Measurements from ENCODE around the gene LEKR1. TPM values are rescaled to one million over a fixed set of nuclear protein-coding genes. Genes with fewer than 3 reads are reported as not detected.

LEKR1 gene
- total RNA-seq, 1 experiment from 2014 or later = 0.90 TPM

GRCh38 chr3:157030712-157031111, 204.6 kb downstream of the LEKR1 start:
- no TSS peak for BruUV-seq (replicated peaks)
- no peak for DNase-seq (ENCODE audit: low spot score)
- CTCF ChIA-PET = no interaction called here
- intact Hi-C loops (cut with micrococcal nuclease; ENCODE audit: unreplicated experiment) = no loop called here
- POLR2A ChIA-PET (ENCODE audit: low non-redundant PET) = interaction anchor here (0.6 kb wide), 1 partner anchor 1204 kb away, joined by 3 read pairs; no protein-coding TSS in a partner anchor
- Histone ChIP-seq H3K4me3 (ENCODE audit: low read depth, low read length, poor library complexity, severe bottlenecking) (no peak overlapping the region), H3K36me3 (ENCODE audit: insufficient read depth, low read length, poor library complexity, severe bottlenecking) (no peaks in the 10 kb centered on the region), H3K4me1 (ENCODE audit: insufficient read depth, low read length, poor library complexity, severe bottlenecking) (peaks cover 6% of the 10 kb centered on the region), H3K27me3 (replicated peaks; ENCODE audit: insufficient read depth, low read depth, low read length, poor library complexity) (no peaks in the 10 kb centered on the region), H3K9me3 (ENCODE audit: low read depth, low read length, poor library complexity, severe bottlenecking) (no peaks in the 10 kb centered on the region), H3K27ac (ENCODE audit: low read depth, low read length, poor library complexity, severe bottlenecking) (no peak overlapping the region)
- TF ChIP-seq EZH2 (IDR thresholded peaks at IDR 0.05; ENCODE audit: borderline replicate concordance, low read depth, low read length, poor library complexity, severe bottlenecking) (no peak), CTCF (conservative IDR thresholded peaks at IDR 0.05; ENCODE audit: low read depth, low read length) (no peak)

- TF ChIP-seq CTCF (conservative IDR thresholded peaks at IDR 0.05; ENCODE audit: low read depth, low read length) = no peak
- no peak for TF ChIP-seq EZH2 (IDR thresholded peaks at IDR 0.05; ENCODE audit: borderline replicate concordance, low read depth, low read length, poor library complexity, severe bottlenecking)
- POLR2A ChIA-PET (ENCODE audit: low non-redundant PET) = no interaction called here
- no peak for DNase-seq (ENCODE audit: low spot score)
- Histone ChIP-seq H3K36me3 (ENCODE audit: insufficient read depth, low read length, poor library complexity, severe bottlenecking) (no peaks in the 10 kb centered on the region), H3K27ac (ENCODE audit: low read depth, low read length, poor library complexity, severe bottlenecking) (no peak overlapping the region), H3K9me3 (ENCODE audit: low read depth, low read length, poor library complexity, severe bottlenecking) (no peaks in the 10 kb centered on the region), H3K4me3 (ENCODE audit: low read depth, low read length, poor library complexity, severe bottlenecking) (no peak overlapping the region), H3K27me3 (replicated peaks; ENCODE audit: insufficient read depth, low read depth, low read length, poor library complexity) (no peaks in the 10 kb centered on the region), H3K4me1 (ENCODE audit: insufficient read depth, low read length, poor library complexity, severe bottlenecking) (peaks cover 6% of the 10 kb centered on the region)
- BruUV-seq (replicated peaks) = no TSS peak
- CTCF ChIA-PET = no interaction called here
- intact Hi-C loops (cut with micrococcal nuclease; ENCODE audit: unreplicated experiment) = no loop called here
Measured at GRCh38 chr3:157033001-157033400, 206.8 kb downstream of the LEKR1 start.

- Histone ChIP-seq H3K4me3 (ENCODE audit: low read depth, low read length, poor library complexity, severe bottlenecking) (no peak overlapping the region), H3K27ac (ENCODE audit: low read depth, low read length, poor library complexity, severe bottlenecking) (no peak overlapping the region), H3K27me3 (replicated peaks; ENCODE audit: insufficient read depth, low read depth, low read length, poor library complexity) (no peaks in the 10 kb centered on the region), H3K4me1 (ENCODE audit: insufficient read depth, low read length, poor library complexity, severe bottlenecking) (no peaks in the 10 kb centered on the region), H3K36me3 (ENCODE audit: insufficient read depth, low read length, poor library complexity, severe bottlenecking) (no peaks in the 10 kb centered on the region), H3K9me3 (ENCODE audit: low read depth, low read length, poor library complexity, severe bottlenecking) (no peaks in the 10 kb centered on the region)
- no TSS peak for BruUV-seq (replicated peaks)
- TF ChIP-seq EZH2 (IDR thresholded peaks at IDR 0.05; ENCODE audit: borderline replicate concordance, low read depth, low read length, poor library complexity, severe bottlenecking) (no peak), CTCF (conservative IDR thresholded peaks at IDR 0.05; ENCODE audit: low read depth, low read length) (no peak)
- DNase-seq (ENCODE audit: low spot score) = no peak
- intact Hi-C loops (cut with micrococcal nuclease; ENCODE audit: unreplicated experiment) = no loop called here
- CTCF ChIA-PET = no interaction called here
- POLR2A ChIA-PET (ENCODE audit: low non-redundant PET) = no interaction called here
Measured at GRCh38 chr3:157040456-157040855, 214.3 kb downstream of the LEKR1 start.

Measured in A673 (cell line).